Tibial nerve (tissue), 4 donors: ENCODE measurements around the gene JAK1.

ENCODE experiments used
- CTCF ChIP-seq, 5 experiments: fragments of 200-600 bp in 3 of 5; fragments of 450-650 bp in 2 of 5; sonication (generic) in 3 of 5; IDR thresholded peaks; one replicate each; pipeline ENCODE4 v1.5.1; 2016 to 2019; ENCODE audit warnings: antibody characterized with exemption in 5 of 5, mild to moderate bottlenecking in 3 of 5, moderate library complexity in 2 of 5
- EP300 ChIP-seq, 2 donors: sonication (generic); formaldehyde crosslinking; IDR thresholded peaks; one replicate each; pipeline ENCODE4 v1.6.1; 2017; ENCODE audit warnings: antibody characterized with exemption in 2 of 2, mild to moderate bottlenecking in 1 of 2
- POLR2A ChIP-seq, 2 donors: fragments of 450-650 bp; IDR thresholded peaks; one replicate each; pipeline ENCODE4 v1.6.1; 2017; ENCODE audit warnings: antibody characterized with exemption in 2 of 2, mild to moderate bottlenecking in 2 of 2, moderate library complexity in 2 of 2

DNA sequence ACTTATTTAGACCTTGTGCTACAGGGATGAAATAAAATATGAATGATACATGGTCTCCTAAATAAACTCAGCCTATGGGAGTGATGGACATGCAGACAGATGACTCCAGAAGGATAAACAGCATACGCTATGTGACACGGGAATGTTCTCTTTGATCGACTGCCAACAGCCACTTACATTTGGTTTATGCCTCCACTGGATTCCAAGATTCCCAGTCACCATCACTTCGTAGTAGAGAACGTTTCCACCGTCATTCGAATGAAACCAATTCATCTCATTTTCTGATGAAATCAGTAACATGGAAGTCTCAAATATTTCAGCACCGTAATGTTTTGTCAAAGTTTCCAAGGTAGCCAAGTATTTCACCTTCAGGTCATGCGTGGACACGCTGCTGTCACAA, 99.7 kb downstream of the JAK1 start:
- TF ChIP-seq EP300 (IDR thresholded peaks at IDR 0.05), result no peak
- TF ChIP-seq CTCF (IDR thresholded peaks at IDR 0.05), result no peak
- TF ChIP-seq POLR2A (IDR thresholded peaks at IDR 0.05), result no peak
